NB4 (cell line): Measurements from ENCODE around the gene RNU6-9.

Experiments
- CTCF ChIP-seq: IDR thresholded peaks from one replicate; pipeline ENCODE4 v1.5.1; 2012; ENCODE audit warnings: low read depth, low read length
- POLR2A ChIP-seq: IDR thresholded peaks from 2 replicates; pipeline ENCODE4 v1.6.1; 2011; ENCODE audit warnings: mild to moderate bottlenecking; ENCODE audit not compliant: insufficient read length; ENCODE audit errors: extremely low read depth

- no peak for TF ChIP-seq CTCF
- no peak for TF ChIP-seq POLR2A
These were observed 49.3 kb upstream of the RNU6-9 start for GRCh38 chr19:843836-844545.
